H1 (cell line): Measurements from ENCODE around the gene WSCD2. TPM values are rescaled to one million over a fixed set of nuclear protein-coding genes. Genes with fewer than 3 reads are reported as not detected.

Experiments used
- CTCF ChIA-PET: fragments of 300-600 bp; sonication (Branson Sonifier 250); formaldehyde crosslinking; loops from one replicate; lab custom pipeline; 2021; ENCODE audit not compliant: partially characterized antibody; lab: Charles Lee
- POLR2A ChIA-PET: fragments of 300-600 bp; sonication (Branson Sonifier 250); formaldehyde crosslinking; loops from one replicate; lab custom pipeline; 2021; ENCODE audit warnings: inconsistent platforms; ENCODE audit not compliant: partially characterized antibody; lab: Charles Lee
- DNase-seq, 2 experiments: peaks; one replicate each; pipeline versions ENCODE4 v3.0.0 to v3.0.0-alpha.2; 2010 to 2022; ENCODE audit warnings: low spot score in 2 of 2, low read depth in 1 of 2, mixed read lengths in 1 of 2
- FAIRE-seq: peaks from 2 replicates; lab custom pipeline; 2011; peaks lifted over from hg19 to GRCh38; lab: Jason Lieb, UNC
- H2AFZ ChIP-seq: 2 replicates; pipeline ENCODE4 v1.8.1; 2012; ENCODE audit warnings: low read length, inconsistent platforms
- H2AK5ac ChIP-seq: 2 replicates; pipeline ENCODE4 v1.6.1; 2013; ENCODE audit warnings: low read depth, low read length
- H2BK120ac ChIP-seq: replicated peaks from 2 replicates; pipeline ENCODE3; 2013; ENCODE audit warnings: low read depth, low read length, inconsistent platforms
- H2BK12ac ChIP-seq: 2 replicates; pipeline ENCODE4 v1.6.1; 2013; ENCODE audit warnings: low read depth, low read length
- H2BK15ac ChIP-seq: 2 replicates; pipeline ENCODE4 v1.6.1; 2013; ENCODE audit warnings: low read length
- H2BK20ac ChIP-seq: 2 replicates; pipeline ENCODE4 v1.6.1; 2013; ENCODE audit warnings: low read length
- H2BK5ac ChIP-seq: 2 replicates; pipeline ENCODE4 v1.6.1; 2013; ENCODE audit warnings: low read depth, low read length
- H3K14ac ChIP-seq: 2 replicates; pipeline ENCODE4 v1.6.1; 2013; ENCODE audit warnings: inconsistent platforms; ENCODE audit not compliant: insufficient read length
- H3K18ac ChIP-seq: 2 replicates; pipeline ENCODE4 v1.6.1; 2013; ENCODE audit warnings: low read length; ENCODE audit errors: extremely low read depth
- H3K23ac ChIP-seq: 2 replicates; pipeline ENCODE4 v1.6.1; 2013; ENCODE audit warnings: inconsistent platforms; ENCODE audit not compliant: insufficient read length
- H3K23me2 ChIP-seq: 2 replicates; pipeline ENCODE4 v1.6.1; 2013; ENCODE audit warnings: low read depth, low read length
- H3K27ac ChIP-seq: 2 replicates; pipeline ENCODE4 v1.6.1; 2011; ENCODE audit warnings: low read depth, low read length, inconsistent platforms
- H3K27me3 ChIP-seq, 4 experiments: replicated peaks in 1 of 4; 1 replicate in 1 of 4; 2 replicates in 3 of 4; pipeline versions ENCODE4 v1.6.1 to v1.8.1; 2011 to 2013; ENCODE audit warnings: low read length in 3 of 4, mild to moderate bottlenecking in 3 of 4, inconsistent platforms in 2 of 4, mixed read lengths in 2 of 4, moderate library complexity in 1 of 4; ENCODE audit not compliant: control insufficient read depth in 3 of 4, insufficient read depth in 3 of 4; ENCODE audit errors: extremely low read depth in 1 of 4
- H3K36me3 ChIP-seq, 4 experiments: 2 replicates each; pipeline versions ENCODE4 v1.6.1 to v1.8.1; 2011 to 2013; ENCODE audit warnings: mild to moderate bottlenecking in 4 of 4, low read length in 3 of 4, moderate library complexity in 2 of 4, control low read depth in 1 of 4, inconsistent platforms in 1 of 4; ENCODE audit not compliant: insufficient read depth in 4 of 4, control insufficient read depth in 2 of 4
- H3K4ac ChIP-seq: replicated peaks from 2 replicates; pipeline ENCODE3; 2013; ENCODE audit warnings: low read length, low read depth, mixed read lengths, inconsistent platforms; ENCODE audit not compliant: insufficient read length
- H3K4me1 ChIP-seq, 4 experiments: replicated peaks in 1 of 4; 1 replicate in 1 of 4; 2 replicates in 3 of 4; pipeline versions ENCODE4 v1.6.1 to v1.8.1; 2011 to 2013; ENCODE audit warnings: low read length in 3 of 4, inconsistent platforms in 2 of 4, mixed read lengths in 1 of 4; ENCODE audit not compliant: insufficient read depth in 4 of 4, control insufficient read depth in 3 of 4
- H3K4me2 ChIP-seq, 2 experiments: 2 replicates each; pipeline versions ENCODE4 v1.6.1 to v1.8.1; 2011 to 2013; ENCODE audit warnings: low read depth in 2 of 2, low read length in 2 of 2, control low read depth in 1 of 2, inconsistent platforms in 1 of 2, mild to moderate bottlenecking in 1 of 2; ENCODE audit not compliant: insufficient read depth in 1 of 2
- H3K4me3 ChIP-seq, 4 experiments: fragments of 200-600, 300-600 bp in 1 of 4; sonication (generic), shearing (Covaris generic), sonication (Bioruptor Twin) in 1 of 4; 2 replicates each; pipeline versions ENCODE4 v1.5.1 to v1.8.1; 2011 to 2016; ENCODE audit warnings: low read length in 4 of 4, low read depth in 3 of 4, control low read depth in 2 of 4, inconsistent platforms in 2 of 4, mild to moderate bottlenecking in 2 of 4, mixed read lengths in 1 of 4, moderate library complexity in 1 of 4; ENCODE audit not compliant: insufficient read depth in 2 of 4; ENCODE audit errors: extremely low read depth in 1 of 4
- H3K56ac ChIP-seq: replicated peaks from 2 replicates; pipeline ENCODE3; 2013; ENCODE audit warnings: low read depth, mild to moderate bottlenecking, mixed read lengths, low read length, inconsistent platforms; ENCODE audit not compliant: insufficient read length
- H3K79me1 ChIP-seq: 2 replicates; pipeline ENCODE4 v1.6.1; 2013; ENCODE audit warnings: low read depth, low read length, control low read depth
- H3K79me2 ChIP-seq, 2 experiments: 2 replicates each; pipeline versions ENCODE4 v1.6.1 to v1.8.1; 2012 to 2013; ENCODE audit warnings: low read length in 2 of 2, mild to moderate bottlenecking in 2 of 2, inconsistent platforms in 1 of 2; ENCODE audit not compliant: insufficient read depth in 2 of 2, control insufficient read depth in 1 of 2
- H3K9ac ChIP-seq, 4 experiments: replicated peaks in 1 of 4; 1 replicate in 1 of 4; 2 replicates in 3 of 4; pipeline versions ENCODE4 v1.6.1 to v1.8.1; 2011 to 2013; ENCODE audit warnings: low read depth in 3 of 4, low read length in 3 of 4, control low read depth in 2 of 4, mild to moderate bottlenecking in 2 of 4, moderate library complexity in 2 of 4, inconsistent platforms in 1 of 4; ENCODE audit errors: extremely low read depth in 1 of 4
- H3K9me3 ChIP-seq, 2 experiments: 2 replicates each; pipeline versions ENCODE4 v1.6.1 to v1.8.1; 2012 to 2013; ENCODE audit warnings: mild to moderate bottlenecking in 2 of 2, moderate library complexity in 2 of 2, control low read depth in 1 of 2, inconsistent platforms in 1 of 2, low read depth in 1 of 2, low read length in 1 of 2, mixed read lengths in 1 of 2; ENCODE audit not compliant: insufficient read depth in 2 of 2
- H4K20me1 ChIP-seq, 2 experiments: replicated peaks in 1 of 2; 2 replicates each; pipeline versions ENCODE3 to v1.8.1; 2011 to 2013; ENCODE audit warnings: inconsistent platforms in 2 of 2, low read length in 2 of 2, mild to moderate bottlenecking in 1 of 2; ENCODE audit not compliant: insufficient read depth in 2 of 2, control insufficient read depth in 1 of 2
- H4K5ac ChIP-seq: 2 replicates; pipeline ENCODE4 v1.6.1; 2013; ENCODE audit warnings: low read length, low read depth, mixed read lengths, inconsistent platforms; ENCODE audit not compliant: insufficient read length
- H4K8ac ChIP-seq: 2 replicates; pipeline ENCODE4 v1.8.0; 2013; ENCODE audit warnings: mild to moderate bottlenecking, moderate library complexity, low read length, inconsistent platforms; ENCODE audit not compliant: insufficient read depth; ENCODE audit errors: extremely low read depth
- H4K91ac ChIP-seq: replicated peaks from 2 replicates; pipeline ENCODE3; 2013; ENCODE audit warnings: low read length, mixed read lengths, inconsistent platforms; ENCODE audit not compliant: insufficient read length
- ATF3 ChIP-seq: IDR thresholded peaks from 2 replicates; pipeline ENCODE4 v1.6.1; 2011; ENCODE audit warnings: low read depth, mild to moderate bottlenecking, low read length; ENCODE audit not compliant: insufficient read depth
- CHD2 ChIP-seq: IDR thresholded peaks from 2 replicates; pipeline ENCODE4 v1.6.1; 2012; ENCODE audit warnings: low read length, improper control_type of control experiment
- CTBP2 ChIP-seq: IDR thresholded peaks from 2 replicates; pipeline ENCODE4 v1.7.0; 2011; ENCODE audit warnings: borderline replicate concordance, mild to moderate bottlenecking, moderate library complexity, mixed read lengths, low read length; ENCODE audit not compliant: insufficient read depth, insufficient read length
- GTF2F1 ChIP-seq: IDR thresholded peaks from 2 replicates; pipeline ENCODE4 v1.6.1; 2012; ENCODE audit warnings: low read depth, low read length, improper control_type of control experiment, borderline replicate concordance
- KDM1A ChIP-seq: fragments of 200-600, 300-600 bp; sonication (generic); IDR thresholded peaks from 2 replicates; pipeline ENCODE4 v1.7.1; 2016; ENCODE audit warnings: mild to moderate bottlenecking, low read length, borderline replicate concordance
- TCF12 ChIP-seq: IDR thresholded peaks from 2 replicates; pipeline ENCODE4 v1.6.1; 2011; ENCODE audit warnings: low read depth, mild to moderate bottlenecking, low read length
- WGBS, 2 experiments: shearing (Covaris generic) in 1 of 2; methylation state at CpG; one replicate each; pipeline versions ENCODE4 v1.1.6 to v1.1.7; 2013 to 2015; ENCODE audit warnings: low lambda C conversion rate in 2 of 2, mixed read lengths in 2 of 2, inconsistent platforms in 1 of 2, low coverage in 1 of 2, missing lambda C conversion rate in 1 of 2; ENCODE audit not compliant: insufficient replicate concordance in 2 of 2, insufficient coverage in 1 of 2, insufficient read length in 1 of 2; ENCODE audit errors: extremely low coverage in 1 of 2, missing lambda C conversion rate in 1 of 2; 5-methylcytosine and 5-hydroxymethylcytosine counted together
- polyA plus RNA-seq, 7 experiments: library from polyadenylated mRNA; depleted of rRNA in 3 of 7; stranded (reverse) in 5 of 7; unstranded in 2 of 7; fragments of >200 nt in 5 of 7; fragments of 200-250 nt in 2 of 7; gene quantifications; 1 replicate in 5 of 7; 2 replicates in 1 of 7; 4 replicates in 1 of 7; pipeline versions ENCODE4 v1.2.1 to v1.2.3, GENCODE V29; 2011 to 2013; ENCODE audit warnings: missing spikeins in 2 of 7, mixed read lengths in 2 of 7
- total RNA-seq: library from RNA; stranded (reverse); fragmentation: NEBNext Ultra II Directional; extraction: Animal tissue kit (Norgen Biotek cat#: 25700); gene quantifications from 2 replicates; pipeline ENCODE4 v1.2.1, GENCODE V29; 2021

The WSCD2 gene
- total and polyA plus RNA-seq, 2 of the 8 experiments (the other 6 are each of a cell fraction or from before 2014, with no cell fraction given): 1.3 to 2.2 TPM

- H2AFZ ChIP-seq: no peak overlapping the region
These were observed 38.0 kb upstream of the WSCD2 start for GRCh38 chr12:108090932-108091678.

More at GRCh38 chr12:108090932-108091678, 38.0 kb upstream of the WSCD2 start:
- FAIRE-seq (no peak), DNase-seq (no peak)
- H3K23me2 ChIP-seq: no peaks in the 10 kb centered on the region
- H3K23ac ChIP-seq: no peak overlapping the region
- H3K4ac ChIP-seq: no peak overlapping the region
- H3K14ac ChIP-seq: no peak overlapping the region
- TF ChIP-seq KDM1A: peak; percentile 47; the same call in 1 of the 2 replicates
- no peak for TF ChIP-seq CTBP2
- no peak for TF ChIP-seq CHD2
- no peak for TF ChIP-seq TCF12
- no peak for TF ChIP-seq ATF3
- no peak for TF ChIP-seq GTF2F1
- no peak overlapping the region for H2AK5ac ChIP-seq
- no peaks in the 10 kb centered on the region for H3K79me2 ChIP-seq
- CTCF ChIA-PET: interaction anchor here (0.9 to 1.9 kb wide), 9 partner anchors 10 to 145 kb away, joined by 3 to 7 read pairs (median 3); no protein-coding TSS in a partner anchor
- peak overlapping the region; percentile 64; the same call in 1 of the 2 replicates for H2BK12ac ChIP-seq
- H2BK120ac ChIP-seq: no peak overlapping the region
- H2BK5ac ChIP-seq: no peak overlapping the region
- H3K4me2 ChIP-seq: no peak overlapping the region
- no peaks in the 10 kb centered on the region; a peak in 1 of 7 replicates for H3K27me3 ChIP-seq
- no peak overlapping the region for H3K4me3 ChIP-seq
- peak overlapping the region; percentile 29 for H4K91ac ChIP-seq
- H3K18ac ChIP-seq: no peak overlapping the region
- H3K56ac ChIP-seq: no peak overlapping the region
- H3K36me3 ChIP-seq: no peaks in the 10 kb centered on the region
- 85% methylated on average over 10 of the region's 10 CpGs; no CpG with 5 or more reads in 1 of the 2 experiments for WGBS, 2 experiments
- peaks cover 0 to 4% (median 1%) of the 10 kb centered on the region in 4 experiments; a peak in 2 of 7 replicates for H3K4me1 ChIP-seq
- no peaks in the 10 kb centered on the region for H4K20me1 ChIP-seq
- H2BK15ac ChIP-seq: peak overlapping the region; percentile 89; the same call in 1 of the 2 replicates
- no peak overlapping the region for H4K8ac ChIP-seq
- peaks cover 3 to 11% of the 10 kb centered on the region in 2 experiments; a peak in 2 of 4 replicates for H3K9me3 ChIP-seq
- no peak overlapping the region for H3K9ac ChIP-seq
- H4K5ac ChIP-seq: no peak overlapping the region
- H3K27ac ChIP-seq: no peak overlapping the region
- POLR2A ChIA-PET: interaction anchor here (1.1 kb wide), 1 partner anchor 69 kb away, joined by 3 read pairs; no protein-coding TSS in a partner anchor
- no peaks in the 10 kb centered on the region for H3K79me1 ChIP-seq
- H2BK20ac ChIP-seq: no peak overlapping the region
